GM10847 (cell line): ENCODE data around the gene ACVR1.

Experiments used
- POLR2A ChIP-seq: IDR thresholded peaks from 2 replicates; pipeline ENCODE4 v1.6.1; 2011; ENCODE audit not compliant: insufficient read length; ENCODE audit errors: extremely low read depth

ACVR1 gene

GRCh38 chr2:157698430-157698829 is 177.7 kb downstream of the ACVR1 start:
- no peak for TF ChIP-seq POLR2A

DNA sequence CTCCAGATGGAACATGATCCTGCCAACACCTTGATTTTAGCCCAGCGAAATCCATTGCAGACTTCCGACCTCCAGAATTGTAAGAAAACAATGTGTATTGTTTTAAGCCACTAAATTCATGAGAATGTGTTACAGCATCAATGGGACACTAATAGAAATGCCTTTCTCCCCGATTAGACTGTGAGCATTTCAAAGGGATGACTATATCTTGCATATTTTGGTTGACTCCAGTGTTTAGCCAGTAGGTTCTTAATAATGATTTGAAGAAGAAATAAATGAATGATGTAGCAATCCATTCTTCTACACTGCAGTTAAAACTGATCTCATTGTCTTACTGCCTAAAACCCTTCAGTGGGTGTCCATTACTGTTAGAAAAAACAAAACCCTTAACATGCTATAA is 180.1 kb downstream of the ACVR1 start:
- no peak for TF ChIP-seq POLR2A

GRCh38 chr2:157692768-157693167 is 183.4 kb downstream of the ACVR1 start:
- no peak for TF ChIP-seq POLR2A

DNA sequence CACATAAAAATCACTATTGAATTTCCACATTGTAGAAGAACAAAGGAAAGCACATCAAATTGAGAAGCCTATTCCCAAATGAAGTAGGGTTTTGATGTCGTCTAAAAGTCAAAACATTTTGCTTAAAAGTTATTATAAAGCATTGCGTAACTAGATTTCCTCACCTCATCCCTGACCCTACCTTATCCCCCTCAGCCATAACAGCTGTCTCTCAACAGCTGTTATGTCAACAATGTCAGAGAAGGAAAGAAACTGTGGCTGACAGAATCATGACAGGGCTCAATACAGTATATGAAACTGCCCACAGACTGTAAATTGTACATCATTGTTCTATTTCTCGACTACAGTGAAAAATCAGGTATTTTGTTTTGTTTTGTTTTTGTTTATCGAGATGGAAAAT is 184.4 kb downstream of the ACVR1 start:
- TF ChIP-seq POLR2A, result no peak

GRCh38 chr2:157691131-157691530 is 185.0 kb downstream of the ACVR1 start:
- no peak for TF ChIP-seq POLR2A
